ENCODE results near the gene CAPZB. TPM values are rescaled to one million over a fixed set of nuclear protein-coding genes. Genes with fewer than 3 reads are reported as not detected.

Gene CAPZB
- total and polyA plus RNA-seq, 7 donors: 179 to 284 (median 224) TPM

DNA sequence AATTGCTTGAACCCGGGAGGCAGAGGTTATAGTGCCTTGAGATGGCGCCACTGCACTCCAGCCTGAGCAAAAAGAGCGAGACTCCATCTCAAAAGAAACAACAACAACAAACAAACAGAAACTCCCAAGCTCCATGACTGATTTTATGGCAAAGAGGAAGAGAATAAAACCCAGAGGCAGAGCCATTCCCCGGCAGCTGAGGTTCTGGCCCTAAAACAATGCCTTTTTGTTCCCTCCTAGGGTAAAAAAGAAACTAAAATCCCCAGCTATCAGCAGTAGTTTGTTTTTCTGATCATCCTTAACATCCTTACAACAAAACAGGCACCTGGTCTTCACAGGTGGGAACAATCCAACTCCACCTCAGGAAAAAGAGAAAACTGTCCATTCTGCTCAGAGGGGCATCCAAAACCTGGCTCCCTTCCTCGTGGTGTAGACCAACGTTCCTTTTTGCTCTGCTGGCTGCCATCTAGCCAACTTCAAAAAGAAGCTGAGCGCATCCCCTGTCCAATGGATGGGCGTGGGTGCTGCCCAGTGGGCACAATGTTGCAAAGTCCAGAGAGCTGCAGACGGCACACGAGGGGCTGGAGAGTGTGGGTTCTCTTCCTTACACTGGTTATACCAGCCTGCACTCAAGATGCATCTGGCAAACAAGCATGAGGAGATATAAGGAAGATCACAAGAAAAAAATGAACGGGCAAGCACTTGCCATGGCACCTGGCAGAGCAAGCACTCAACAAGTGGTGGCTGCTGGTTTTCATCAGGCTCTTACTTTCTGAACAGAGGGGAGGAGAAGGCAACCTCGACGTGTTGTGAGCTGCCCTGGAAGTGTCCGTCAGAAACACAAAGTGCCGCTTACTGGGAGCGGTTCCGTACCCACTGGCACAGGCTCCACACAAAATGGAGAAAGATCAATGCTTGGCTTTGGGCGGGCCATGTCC, 118.5 kb downstream of the CAPZB start:
- H3K27ac ChIP-seq: no peak overlapping the region
- H3K36me3 ChIP-seq (ENCODE audit: insufficient read depth in 1 of 2, low read depth in 1 of 2): peaks cover 0 to 5% of the 10 kb centered on the region in 2 donors
- H3K27me3 ChIP-seq (ENCODE audit: insufficient read depth in 3 of 3, low read length in 2 of 3): no peaks in the 10 kb centered on the region
- H3K4me3 ChIP-seq: no peak overlapping the region
- DNase-seq: no peak
- TF ChIP-seq, protein P1, sequence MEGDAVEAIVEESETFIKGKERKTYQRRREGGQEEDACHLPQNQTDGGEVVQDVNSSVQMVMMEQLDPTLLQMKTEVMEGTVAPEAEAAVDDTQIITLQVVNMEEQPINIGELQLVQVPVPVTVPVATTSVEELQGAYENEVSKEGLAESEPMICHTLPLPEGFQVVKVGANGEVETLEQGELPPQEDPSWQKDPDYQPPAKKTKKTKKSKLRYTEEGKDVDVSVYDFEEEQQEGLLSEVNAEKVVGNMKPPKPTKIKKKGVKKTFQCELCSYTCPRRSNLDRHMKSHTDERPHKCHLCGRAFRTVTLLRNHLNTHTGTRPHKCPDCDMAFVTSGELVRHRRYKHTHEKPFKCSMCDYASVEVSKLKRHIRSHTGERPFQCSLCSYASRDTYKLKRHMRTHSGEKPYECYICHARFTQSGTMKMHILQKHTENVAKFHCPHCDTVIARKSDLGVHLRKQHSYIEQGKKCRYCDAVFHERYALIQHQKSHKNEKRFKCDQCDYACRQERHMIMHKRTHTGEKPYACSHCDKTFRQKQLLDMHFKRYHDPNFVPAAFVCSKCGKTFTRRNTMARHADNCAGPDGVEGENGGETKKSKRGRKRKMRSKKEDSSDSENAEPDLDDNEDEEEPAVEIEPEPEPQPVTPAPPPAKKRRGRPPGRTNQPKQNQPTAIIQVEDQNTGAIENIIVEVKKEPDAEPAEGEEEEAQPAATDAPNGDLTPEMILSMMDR (IDR thresholded peaks at IDR 0.05): no peak
- no peaks in the 10 kb centered on the region for H3K4me1 ChIP-seq
- intact Hi-C loops (cut with DNase I): no loop called here
- ATAC-seq: no peak
- 66 to 73% (median 70%) methylated on average over 18 of the region's 18 CpGs for WGBS, 3 donors
- H3K9me3 ChIP-seq: no peaks in the 10 kb centered on the region

DNA sequence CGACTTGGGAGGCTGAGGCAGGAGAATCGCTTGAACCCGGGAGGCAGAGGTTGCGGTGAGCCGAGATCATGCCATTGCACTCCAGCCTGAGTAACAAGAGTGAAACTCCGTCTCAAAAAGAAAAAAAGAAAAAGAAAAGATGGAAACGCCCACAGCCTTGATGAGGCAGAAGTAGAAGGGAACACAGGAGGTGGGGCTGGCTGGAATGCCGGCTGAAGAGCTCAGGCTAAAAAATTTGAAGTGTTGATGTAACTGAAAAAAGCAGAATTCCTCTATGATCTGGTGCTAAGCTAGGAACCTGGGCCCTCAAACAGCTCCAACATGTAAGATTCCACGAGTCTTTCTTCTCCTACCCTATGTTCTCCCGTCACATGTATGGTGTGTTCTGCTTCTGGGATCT, 119.6 kb downstream of the CAPZB start:
- intact Hi-C loops (cut with DNase I): no loop called here
- no peak for ATAC-seq
- no peak overlapping the region for H3K4me3 ChIP-seq
- no peaks in the 10 kb centered on the region for H3K36me3 ChIP-seq (ENCODE audit: insufficient read depth in 1 of 2, low read depth in 1 of 2)
- no peaks in the 10 kb centered on the region for H3K27me3 ChIP-seq (ENCODE audit: insufficient read depth in 3 of 3, low read length in 2 of 3)
- peaks cover 7% of the 10 kb centered on the region for H3K4me1 ChIP-seq
- no peak for DNase-seq
- TF ChIP-seq, protein P1 (IDR thresholded peaks at IDR 0.05): no peak
- H3K9me3 ChIP-seq: no peaks in the 10 kb centered on the region
- WGBS, 3 donors: 81 to 90% (median 90%) methylated on average over 10 of the region's 10 CpGs
- H3K27ac ChIP-seq: no peak overlapping the region

DNA sequence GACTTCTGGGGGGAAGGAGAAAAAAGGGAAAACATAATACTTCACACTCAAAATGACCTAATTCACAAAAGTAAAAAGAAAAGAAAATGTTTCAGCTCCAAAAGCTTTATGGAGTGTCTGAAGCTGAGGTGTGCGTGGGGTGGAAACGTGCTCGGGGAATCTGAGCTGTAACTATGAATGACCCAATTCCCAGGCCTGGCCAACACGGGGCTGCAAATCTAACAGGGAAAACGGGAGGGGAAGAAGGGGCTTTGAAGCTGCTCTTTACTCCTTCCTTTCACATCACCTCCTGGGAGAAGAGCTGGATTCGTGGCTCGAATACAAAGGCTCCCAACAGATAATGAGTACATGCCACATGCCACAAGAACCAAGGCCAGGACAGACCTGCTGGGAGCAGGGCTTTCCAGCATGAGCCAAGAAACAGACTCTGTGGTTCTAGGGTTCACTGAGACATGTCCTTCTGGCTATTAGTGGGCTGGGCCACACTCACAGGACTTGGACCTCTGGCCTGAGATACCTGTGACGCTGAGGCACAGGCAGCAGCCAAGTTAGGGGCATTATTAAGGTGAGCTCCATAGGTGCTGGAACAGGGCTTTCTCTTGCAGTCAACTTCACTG, 121.7 kb downstream of the CAPZB start:
- intact Hi-C loops (cut with DNase I): no loop called here
- no peak overlapping the region for H3K4me3 ChIP-seq

DNA sequence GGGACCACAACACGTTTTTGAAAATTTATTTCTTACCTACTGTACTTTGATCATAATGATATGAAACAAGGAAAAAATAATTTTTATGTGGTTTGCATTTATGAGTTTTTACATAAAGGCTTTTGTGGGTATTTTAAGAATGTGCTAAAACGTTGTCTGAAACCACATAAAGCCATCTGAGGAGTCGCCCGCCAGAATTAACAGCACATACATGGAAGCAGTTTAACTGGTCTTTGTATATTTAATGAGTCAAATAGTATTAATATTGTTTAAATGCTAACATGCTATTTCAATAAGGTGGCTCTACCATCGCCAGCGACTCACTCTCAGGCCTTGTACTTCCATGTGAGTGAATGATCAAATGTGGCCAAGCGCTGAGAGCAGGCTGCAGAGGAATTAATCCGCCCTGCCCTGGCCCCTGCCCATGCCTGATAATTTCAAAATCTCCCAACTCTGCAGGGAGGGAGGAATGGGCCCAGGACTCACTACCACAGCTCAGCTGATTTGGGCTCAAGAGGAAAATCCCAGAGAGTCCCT, 123.7 kb downstream of the CAPZB start:
- H3K27me3 ChIP-seq (ENCODE audit: insufficient read depth in 3 of 3, low read length in 2 of 3): no peaks in the 10 kb centered on the region
- 77 to 81% (median 78%) methylated on average over 8 of the region's 8 CpGs for WGBS, 3 donors
- intact Hi-C loops (cut with DNase I): no loop called here
- peaks cover 17% of the 10 kb centered on the region for H3K4me1 ChIP-seq
- TF ChIP-seq, protein P1 (IDR thresholded peaks at IDR 0.05): no peak
- H3K27ac ChIP-seq: no peak overlapping the region
- no peak for DNase-seq
- no peaks in the 10 kb centered on the region for H3K9me3 ChIP-seq
- no peak overlapping the region for H3K4me3 ChIP-seq
- peak in 1 of 4 donors; percentile 15 for ATAC-seq
- H3K36me3 ChIP-seq (ENCODE audit: insufficient read depth in 1 of 2, low read depth in 1 of 2): peaks cover 0 to 7% of the 10 kb centered on the region in 2 donors

More for the DNA sequence above, 121.7 kb downstream of the CAPZB start:
- peaks cover 17% of the 10 kb centered on the region for H3K4me1 ChIP-seq
- H3K36me3 ChIP-seq (ENCODE audit: insufficient read depth in 1 of 2, low read depth in 1 of 2): no peaks in the 10 kb centered on the region
- TF ChIP-seq, protein P1 (IDR thresholded peaks at IDR 0.05): no peak
- no peak overlapping the region for H3K27ac ChIP-seq
- no peaks in the 10 kb centered on the region for H3K9me3 ChIP-seq
- 49 to 73% (median 56%) methylated on average over 8 of the region's 8 CpGs for WGBS, 3 donors
- ATAC-seq (peak in 1 of 4 donors; percentile 33), DNase-seq (no peak)
- no peaks in the 10 kb centered on the region for H3K27me3 ChIP-seq (ENCODE audit: insufficient read depth in 3 of 3, low read length in 2 of 3)
